GM21576 (cell line): ENCODE measurements around the gene MFAP4.

Source experiments
- ATAC-seq: cut with Tn5 transposase; IDR thresholded peaks from one replicate; pipeline ENCODE4 v1.9.1; 2021; ENCODE audit warnings: mild to moderate bottlenecking, moderate library complexity; ENCODE audit not compliant: unreplicated experiment

Gene MFAP4

GRCh38 chr17:19372011-19372370 lies 15.0 kb downstream of the MFAP4 start:
- ATAC-seq = no peak

GRCh38 chr17:19371259-19372010 lies 15.6 kb downstream of the MFAP4 start:
- no peak for ATAC-seq

- no peak for ATAC-seq
Measured at GRCh38 chr17:19370493-19370960, 16.5 kb downstream of the MFAP4 start.

GRCh38 chr17:19369846-19370492 lies 17.0 kb downstream of the MFAP4 start:
- no peak for ATAC-seq

- no peak for ATAC-seq
Measured at GRCh38 chr17:19369107-19369778, 17.7 kb downstream of the MFAP4 start.

- no peak for ATAC-seq
Measured at GRCh38 chr17:19368229-19368628, 18.8 kb downstream of the MFAP4 start.

- no peak for ATAC-seq
Measured at GRCh38 chr17:19366637-19366972, 20.4 kb downstream of the MFAP4 start.

GRCh38 chr17:19365833-19366636 lies 21.0 kb downstream of the MFAP4 start:
- ATAC-seq = no peak

GRCh38 chr17:19365499-19365817 lies 21.5 kb downstream of the MFAP4 start:
- no peak for ATAC-seq

- ATAC-seq = no peak
Measured at GRCh38 chr17:19364699-19365498, 22.1 kb downstream of the MFAP4 start.

- ATAC-seq = no peak
Measured at GRCh38 chr17:19363460-19364035, 23.4 kb downstream of the MFAP4 start.

GRCh38 chr17:19363114-19363438 lies 23.9 kb downstream of the MFAP4 start:
- ATAC-seq = no peak

- peak; percentile 67 for ATAC-seq
Measured at GRCh38 chr17:19362277-19363113, 24.5 kb downstream of the MFAP4 start, which contains the start of gene B9D1. TSS of gene B9D1 (minus strand) at chr17:19362723. CDS start at chr17:19362569, 154 bp downstream.

- ATAC-seq = no peak
Measured at GRCh38 chr17:19361944-19362276, 25.1 kb downstream of the MFAP4 start.

- no peak for ATAC-seq
Measured at GRCh38 chr17:19361326-19361725, 25.7 kb downstream of the MFAP4 start.

- ATAC-seq = no peak
Measured at GRCh38 chr17:19360772-19361171, 26.2 kb downstream of the MFAP4 start.

- ATAC-seq = no peak
Measured at GRCh38 chr17:19359856-19360255, 27.1 kb downstream of the MFAP4 start.

GRCh38 chr17:19359151-19359550 lies 27.8 kb downstream of the MFAP4 start:
- no peak for ATAC-seq

- ATAC-seq = no peak
Measured at GRCh38 chr17:19357761-19358160, 29.2 kb downstream of the MFAP4 start.

GRCh38 chr17:19357351-19357750 lies 29.6 kb downstream of the MFAP4 start:
- ATAC-seq = no peak
